ENCODE data around the gene BRIX1.

DNA sequence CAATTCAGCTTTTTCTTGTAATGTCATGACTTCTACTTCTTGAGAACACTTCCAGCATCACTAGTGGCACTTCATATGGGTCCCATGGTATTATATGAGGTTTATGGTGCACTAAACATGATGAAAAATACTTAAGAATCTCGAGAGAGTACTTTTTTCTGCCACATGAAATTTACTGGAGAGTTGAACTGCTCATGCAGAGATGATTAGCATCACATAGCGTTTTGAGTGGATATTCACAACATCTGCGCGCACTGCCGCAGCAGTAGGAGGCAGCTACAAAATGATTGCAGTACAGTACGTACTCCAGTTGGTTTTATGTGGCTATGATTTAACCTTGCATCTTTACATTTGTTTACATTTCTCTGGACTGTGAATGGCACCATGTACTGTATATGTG lies 14.9 kb upstream of the BRIX1 start:
- TF ChIP-seq, protein P1, sequence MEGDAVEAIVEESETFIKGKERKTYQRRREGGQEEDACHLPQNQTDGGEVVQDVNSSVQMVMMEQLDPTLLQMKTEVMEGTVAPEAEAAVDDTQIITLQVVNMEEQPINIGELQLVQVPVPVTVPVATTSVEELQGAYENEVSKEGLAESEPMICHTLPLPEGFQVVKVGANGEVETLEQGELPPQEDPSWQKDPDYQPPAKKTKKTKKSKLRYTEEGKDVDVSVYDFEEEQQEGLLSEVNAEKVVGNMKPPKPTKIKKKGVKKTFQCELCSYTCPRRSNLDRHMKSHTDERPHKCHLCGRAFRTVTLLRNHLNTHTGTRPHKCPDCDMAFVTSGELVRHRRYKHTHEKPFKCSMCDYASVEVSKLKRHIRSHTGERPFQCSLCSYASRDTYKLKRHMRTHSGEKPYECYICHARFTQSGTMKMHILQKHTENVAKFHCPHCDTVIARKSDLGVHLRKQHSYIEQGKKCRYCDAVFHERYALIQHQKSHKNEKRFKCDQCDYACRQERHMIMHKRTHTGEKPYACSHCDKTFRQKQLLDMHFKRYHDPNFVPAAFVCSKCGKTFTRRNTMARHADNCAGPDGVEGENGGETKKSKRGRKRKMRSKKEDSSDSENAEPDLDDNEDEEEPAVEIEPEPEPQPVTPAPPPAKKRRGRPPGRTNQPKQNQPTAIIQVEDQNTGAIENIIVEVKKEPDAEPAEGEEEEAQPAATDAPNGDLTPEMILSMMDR (conservative IDR thresholded peaks at IDR 0.05 in 1 of 2, IDR thresholded peaks at IDR 0.05 in 1 of 2; ENCODE audit: low read depth in 1 of 2, low read length in 2 of 2), result no peak
- TF ChIP-seq EZH2 (IDR thresholded peaks at IDR 0.05; ENCODE audit: low read length, missing control alignments), result no peak
